HepG2 (cell line): ENCODE data around the gene ZBTB43.

Source experiments
- CTCF ChIP-seq: sonication (generic); formaldehyde crosslinking; IDR thresholded peaks from 2 replicates; pipeline ENCODE4 v1.5.0; 2020; ENCODE audit warnings: mild to moderate bottlenecking, missing genetic modification reagents, moderate library complexity
- DNMT1 ChIP-seq: sonication (generic); formaldehyde crosslinking; IDR thresholded peaks from 2 replicates; pipeline ENCODE4 v1.5.1; 2020; ENCODE audit warnings: mild to moderate bottlenecking, missing genetic modification reagents
- MEIS2 ChIP-seq: sonication (generic); formaldehyde crosslinking; IDR thresholded peaks from 2 replicates; pipeline ENCODE4 v1.9.0; 2021; ENCODE audit warnings: mild to moderate bottlenecking, missing genetic modification reagents
- NAIF1 ChIP-seq: sonication (generic); formaldehyde crosslinking; IDR thresholded peaks from 2 replicates; pipeline ENCODE4 v1.5.0; 2020; ENCODE audit warnings: mild to moderate bottlenecking, missing genetic modification reagents, borderline replicate concordance
- POLR2AphosphoS5 ChIP-seq: IDR thresholded peaks from 2 replicates; pipeline ENCODE4 v1.6.1; 2012; ENCODE audit warnings: low read depth, low read length
- RFX5 ChIP-seq: IDR thresholded peaks from 2 replicates; pipeline ENCODE4 v1.6.1; 2011; ENCODE audit warnings: low read depth, low read length, improper control_type of control experiment
- RNF2 ChIP-seq: fragments of 450-650 bp; conservative IDR thresholded peaks from 2 replicates; pipeline ENCODE4 v1.6.1; 2016; ENCODE audit warnings: low read depth
- STAT6 ChIP-seq: sonication (generic); formaldehyde crosslinking; IDR thresholded peaks from 2 replicates; pipeline ENCODE4 v1.4.0; 2020; ENCODE audit warnings: missing genetic modification reagents, mild to moderate bottlenecking, borderline replicate concordance
- ZBTB8A ChIP-seq: sonication (generic); formaldehyde crosslinking; IDR thresholded peaks from 2 replicates; pipeline ENCODE4 v1.4.0; 2020; ENCODE audit warnings: mild to moderate bottlenecking, low read depth, missing genetic modification reagents, borderline replicate concordance

DNA sequence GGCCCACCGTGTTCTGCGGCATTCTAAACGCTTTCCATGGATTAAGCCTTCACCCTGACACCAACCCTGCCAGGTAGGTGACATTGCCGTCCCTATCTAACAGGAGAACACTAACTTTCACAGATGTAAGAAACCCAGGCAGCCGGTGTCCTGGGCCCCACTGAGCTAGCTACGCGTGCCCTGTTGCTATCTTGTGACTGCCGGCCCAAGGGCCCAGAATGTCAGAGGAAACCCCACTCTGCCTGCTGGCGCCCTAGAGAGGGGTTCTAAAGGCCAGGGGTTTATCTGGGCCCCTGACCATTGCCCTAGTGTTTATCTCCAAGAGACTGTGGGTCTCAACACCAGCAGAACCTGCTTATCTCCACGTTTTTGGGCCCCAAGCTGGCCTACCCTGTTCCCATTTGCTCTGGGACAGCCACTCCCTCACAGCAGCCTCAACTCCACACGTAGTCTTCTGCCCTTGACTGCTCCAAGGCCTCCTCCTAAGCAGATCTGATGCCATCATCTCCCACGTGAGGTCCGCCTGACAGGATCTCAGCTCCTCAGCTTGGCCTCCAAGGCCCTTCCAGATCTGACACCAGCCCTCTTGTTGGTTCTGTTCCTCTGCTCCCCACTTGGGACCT is 37.5 kb downstream of the ZBTB43 start:
- no peak for TF ChIP-seq RNF2
- TF ChIP-seq STAT6: no peak
- no peak for TF ChIP-seq DNMT1 (CRISPR knock-in tag)
- no peak for TF ChIP-seq CTCF
- TF ChIP-seq ZBTB8A (CRISPR knock-in tag): no peak
- TF ChIP-seq MEIS2 (CRISPR knock-in tag): no peak
- TF ChIP-seq RFX5: no peak
- TF ChIP-seq NAIF1 (CRISPR knock-in tag): no peak
- no peak for TF ChIP-seq POLR2AphosphoS5
